ENCODE measurements around the gene NEUROD6.

GRCh38 chr7:31302356-31302755, 38.2 kb downstream of the NEUROD6 start:
- TF ChIP-seq POLR2A (IDR thresholded peaks at IDR 0.05; ENCODE audit: low read length) (no peak), GATA1 (IDR thresholded peaks at IDR 0.05; ENCODE audit: low read depth, low read length) (no peak)
